Activated T-cell treated with anti-CD3 and anti-CD28 coated beads, Interleukin-2, amount 50 U/mL, for 72 hours (primary cell): ENCODE data around the gene TAF1C. TPM values are rescaled to one million over a fixed set of nuclear protein-coding genes. Genes with fewer than 3 reads are reported as not detected.

ENCODE experiments used
- ATAC-seq, 2 donors: fragments of 150-1000 bp; cut with Tn5 transposase; replicated peaks in 1 of 2; 2 replicates each; pipeline ENCODE4 v1.10.0; 2021; ENCODE audit warnings: moderate library complexity in 2 of 2, mild to moderate bottlenecking in 1 of 2
- DNase-seq, 2 donors: peaks; one replicate each; pipeline ENCODE4 v3.0.0; 2021 to 2022; ENCODE audit warnings: mixed read lengths in 1 of 2
- H3K27ac Mint-ChIP-seq: one replicate; pipeline ENCODE4 v1.8.0; 2022; ENCODE audit warnings: mild to moderate bottlenecking, moderate library complexity, mixed read lengths
- H3K27me3 Mint-ChIP-seq: one replicate; pipeline ENCODE4 v1.8.0; 2022; ENCODE audit warnings: low read depth, mixed read lengths
- H3K36me3 Mint-ChIP-seq, 2 donors: one replicate each; pipeline ENCODE4 v1.8.0; 2022; ENCODE audit warnings: mixed read lengths in 2 of 2, mild to moderate bottlenecking in 1 of 2; ENCODE audit not compliant: insufficient read depth in 2 of 2
- H3K4me1 Mint-ChIP-seq: one replicate; pipeline ENCODE4 v1.8.0; 2022; ENCODE audit warnings: low read depth, mixed read lengths
- H3K4me3 Mint-ChIP-seq, 2 donors: one replicate each; pipeline ENCODE4 v1.8.0; 2022; ENCODE audit warnings: mild to moderate bottlenecking in 2 of 2, mixed read lengths in 2 of 2, moderate library complexity in 2 of 2
- H3K9me3 Mint-ChIP-seq, 2 donors: one replicate each; pipeline ENCODE4 v1.8.0; 2022; ENCODE audit warnings: mixed read lengths in 2 of 2
- total RNA-seq, 2 donors: library from RNA; stranded (reverse); gene quantifications; one replicate each; pipeline ENCODE4 v1.2.3, GENCODE V29; 2022

The TAF1C gene
- total RNA-seq, 2 donors from 2014 or later = 41.8 to 51.3 TPM

DNA sequence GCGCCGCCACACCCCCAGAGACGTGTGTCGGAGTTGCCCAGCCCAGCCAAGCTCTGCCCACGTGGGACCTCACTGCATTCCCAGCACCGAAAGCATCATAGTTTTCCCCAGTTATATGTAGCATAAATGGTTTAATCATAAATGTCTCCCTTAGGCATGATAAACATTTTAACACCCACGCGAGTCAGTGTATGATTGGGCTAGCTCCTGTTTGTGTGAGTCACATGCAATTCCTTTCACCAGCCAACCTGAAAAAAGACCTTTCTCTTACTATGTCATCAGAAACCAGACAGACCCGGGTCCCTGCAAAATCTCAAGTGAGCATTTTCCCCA, 9.2 kb downstream of the TAF1C start:
- Mint-ChIP-seq H3K4me1 (peaks cover 17% of the 10 kb centered on the region), H3K36me3 (peaks cover 0 to 2% of the 10 kb centered on the region in 2 donors), H3K4me3 (no peak overlapping the region), H3K9me3 (no peaks in the 10 kb centered on the region), H3K27me3 (no peaks in the 10 kb centered on the region), H3K27ac (peak overlapping the region; percentile 26)
- DNase-seq = peak; percentile 31 to 35
- ATAC-seq = peak; percentile 69 to 78

DNA sequence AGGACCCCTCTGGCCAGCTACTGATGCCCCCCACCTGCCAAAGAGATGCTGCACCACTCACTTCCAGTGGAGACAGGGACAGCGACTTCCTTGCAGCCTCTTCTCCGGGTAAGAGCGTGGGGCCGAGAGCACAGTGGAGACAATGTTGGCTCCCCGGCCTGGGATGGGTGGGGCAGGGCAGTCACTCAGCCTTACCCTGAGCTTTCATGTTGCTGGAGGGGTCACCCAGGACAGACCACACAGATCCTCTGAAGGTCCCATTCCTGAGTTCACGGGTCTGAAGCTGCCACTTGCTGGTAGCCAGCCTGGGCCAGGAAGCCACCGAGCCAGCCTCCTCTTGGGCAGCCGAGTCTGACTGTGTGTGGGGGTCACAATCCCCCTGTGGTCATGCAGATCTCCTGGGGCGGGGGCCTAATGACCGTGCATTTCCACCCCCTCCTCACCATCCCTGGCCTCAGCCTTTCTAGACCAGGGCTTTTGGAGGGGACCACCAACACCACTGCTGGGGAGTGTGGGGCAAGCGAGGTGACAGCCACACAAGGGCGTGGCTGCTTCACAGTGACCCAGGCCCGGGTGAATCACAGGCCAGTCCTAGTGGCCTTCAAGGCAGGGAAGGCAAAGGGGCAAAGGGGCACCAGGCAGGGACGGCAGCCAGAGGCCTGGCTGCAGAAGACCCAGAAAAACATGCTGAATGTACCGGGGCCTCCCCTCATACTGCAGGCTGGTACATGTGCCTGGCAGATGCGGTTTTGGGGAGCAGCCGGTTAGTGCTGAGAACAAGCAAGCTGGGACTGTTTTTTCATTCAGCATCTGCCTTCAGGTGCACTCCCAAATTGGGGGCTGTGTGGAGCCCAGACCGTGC, 10.4 kb downstream of the TAF1C start:
- Mint-ChIP-seq H3K4me3 (no peak overlapping the region), H3K36me3 (peaks cover 0 to 1% of the 10 kb centered on the region in 2 donors), H3K9me3 (no peaks in the 10 kb centered on the region), H3K27me3 (no peaks in the 10 kb centered on the region), H3K4me1 (peaks cover 17% of the 10 kb centered on the region), H3K27ac (no peak overlapping the region)
- no peak for DNase-seq
- no peak for ATAC-seq

DNA sequence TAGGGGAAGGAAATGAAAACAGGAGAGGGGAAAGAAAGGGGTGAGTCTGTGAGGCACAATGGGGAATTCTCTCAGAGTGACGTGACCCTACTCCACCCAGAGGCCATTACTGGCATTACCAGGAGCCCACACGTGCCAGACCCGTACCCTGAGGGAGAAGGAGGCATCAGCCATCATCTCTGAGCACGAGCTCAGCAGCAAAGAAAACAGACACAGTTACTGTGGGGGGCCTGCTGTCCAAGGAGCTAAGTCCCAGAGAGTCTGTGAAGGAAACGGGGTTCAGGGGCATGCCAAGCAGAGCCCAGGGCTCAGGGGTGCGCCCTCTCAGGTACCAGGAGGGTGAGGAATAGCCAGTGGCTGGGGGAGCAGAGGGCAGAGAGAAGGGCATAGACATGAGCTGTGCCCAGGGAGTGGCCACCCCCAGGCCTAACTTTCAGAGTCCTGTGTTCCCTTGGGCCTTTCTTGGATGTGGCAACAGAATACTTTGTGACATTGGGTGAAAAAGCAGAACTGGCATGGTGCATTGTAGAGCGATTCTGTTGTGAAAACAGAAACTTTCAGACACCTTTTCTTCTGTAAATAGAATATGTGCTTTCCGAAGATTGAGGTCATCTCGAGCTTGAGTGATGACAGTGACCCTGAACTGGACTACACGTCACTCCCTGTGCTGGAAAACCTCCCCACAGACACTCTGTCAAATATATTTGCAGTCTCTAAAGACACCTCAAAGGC, 11.3 kb downstream of the TAF1C start:
- Mint-ChIP-seq H3K9me3 (no peaks in the 10 kb centered on the region), H3K36me3 (peaks cover 0 to 1% of the 10 kb centered on the region in 2 donors), H3K4me1 (peaks cover 17% of the 10 kb centered on the region), H3K27me3 (no peaks in the 10 kb centered on the region), H3K4me3 (peak overlapping the region in 1 of 2 donors; percentile 24), H3K27ac (peak overlapping the region; percentile 47)
- DNase-seq (peak; percentile 57 to 71), ATAC-seq (peak; percentile 75 to 79)

DNA sequence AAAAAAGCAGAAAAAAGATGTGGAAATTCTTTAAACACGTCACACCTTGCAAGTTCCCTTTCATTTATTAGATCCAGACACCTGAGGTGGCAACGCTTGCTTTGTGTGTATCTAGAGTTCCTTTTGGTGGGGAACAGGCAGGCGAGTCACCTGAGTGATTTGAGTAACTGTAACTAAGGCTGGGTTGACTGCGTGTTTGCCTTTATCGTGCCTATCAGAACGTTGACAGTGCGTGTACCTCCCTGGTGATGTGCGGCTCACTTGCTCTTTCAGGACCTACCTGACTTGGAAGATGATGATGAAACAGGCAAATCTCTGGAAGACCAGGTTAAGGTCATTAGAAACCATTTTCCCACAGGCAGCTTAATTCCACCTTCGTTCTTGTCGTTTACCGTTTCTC, 12.5 kb downstream of the TAF1C start:
- H3K27me3 Mint-ChIP-seq = peaks cover 9% of the 10 kb centered on the region
- no peak overlapping the region for H3K27ac Mint-ChIP-seq
- DNase-seq (no peak), ATAC-seq (no peak)
- peaks cover 17% of the 10 kb centered on the region for H3K4me1 Mint-ChIP-seq
- peaks cover 0 to 1% of the 10 kb centered on the region in 2 donors for H3K36me3 Mint-ChIP-seq
- no peak overlapping the region for H3K4me3 Mint-ChIP-seq
- H3K9me3 Mint-ChIP-seq = no peaks in the 10 kb centered on the region

DNA sequence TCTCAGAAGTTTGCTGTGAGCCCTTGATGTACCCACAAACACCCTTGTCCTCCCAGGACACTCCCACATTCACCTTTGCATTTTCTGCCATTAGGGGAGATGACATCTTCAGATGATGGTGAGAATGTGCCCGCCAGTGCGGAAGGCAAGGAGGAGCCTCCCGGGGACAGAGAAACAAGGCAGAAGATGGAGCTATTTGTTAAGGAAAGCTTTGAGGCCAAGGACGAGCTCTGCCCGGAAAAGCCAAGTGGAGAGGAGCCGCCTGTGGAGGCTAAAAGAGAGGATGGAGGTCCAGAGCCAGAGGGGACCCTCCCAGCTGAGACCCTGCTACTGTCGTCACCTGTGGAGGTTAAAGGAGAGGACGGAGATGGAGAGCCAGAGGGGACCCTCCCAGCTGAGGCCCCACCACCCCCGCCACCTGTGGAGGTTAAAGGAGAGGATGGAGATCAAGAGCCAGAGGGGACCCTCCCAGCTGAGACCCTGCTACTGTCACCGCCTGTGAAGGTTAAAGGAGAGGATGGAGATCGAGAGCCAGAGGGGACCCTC, 17.0 kb downstream of the TAF1C start:
- Mint-ChIP-seq H3K9me3 (no peaks in the 10 kb centered on the region), H3K27ac (no peak overlapping the region), H3K27me3 (peaks cover 13% of the 10 kb centered on the region), H3K4me1 (no peaks in the 10 kb centered on the region), H3K36me3 (no peaks in the 10 kb centered on the region), H3K4me3 (no peak overlapping the region)
- DNase-seq = no peak
- no peak for ATAC-seq

GRCh38 chr16:84166796-84167695, 19.8 kb downstream of the TAF1C start:
- no peak overlapping the region for H3K4me3 Mint-ChIP-seq
- ATAC-seq (peak; percentile 86 to 95), DNase-seq (peak; percentile 50 to 65)
- H3K4me1 Mint-ChIP-seq = no peaks in the 10 kb centered on the region
- peaks cover 33% of the 10 kb centered on the region for H3K27me3 Mint-ChIP-seq
- H3K27ac Mint-ChIP-seq = no peak overlapping the region
- H3K9me3 Mint-ChIP-seq = no peaks in the 10 kb centered on the region
- no peaks in the 10 kb centered on the region for H3K36me3 Mint-ChIP-seq

GRCh38 chr16:84165746-84166145, 21.1 kb downstream of the TAF1C start:
- H3K4me1 Mint-ChIP-seq = no peaks in the 10 kb centered on the region
- ATAC-seq = no peak
- H3K27me3 Mint-ChIP-seq = peaks cover 40% of the 10 kb centered on the region
- no peaks in the 10 kb centered on the region for H3K36me3 Mint-ChIP-seq
- H3K9me3 Mint-ChIP-seq = no peaks in the 10 kb centered on the region
- no peak for DNase-seq
- H3K4me3 Mint-ChIP-seq = no peak overlapping the region
- no peak overlapping the region for H3K27ac Mint-ChIP-seq

GRCh38 chr16:84161801-84162200, 25.1 kb downstream of the TAF1C start:
- peaks cover 5% of the 10 kb centered on the region for H3K4me1 Mint-ChIP-seq
- DNase-seq (no peak), ATAC-seq (no peak)
- H3K27me3 Mint-ChIP-seq = peaks cover 47% of the 10 kb centered on the region
- H3K9me3 Mint-ChIP-seq = no peaks in the 10 kb centered on the region
- no peak overlapping the region for H3K4me3 Mint-ChIP-seq
- no peak overlapping the region for H3K27ac Mint-ChIP-seq
- no peaks in the 10 kb centered on the region for H3K36me3 Mint-ChIP-seq

GRCh38 chr16:84161037-84161436, 25.8 kb downstream of the TAF1C start:
- H3K4me1 Mint-ChIP-seq = peaks cover 7% of the 10 kb centered on the region
- no peak overlapping the region for H3K4me3 Mint-ChIP-seq
- no peak overlapping the region for H3K27ac Mint-ChIP-seq
- ATAC-seq = no peak
- H3K27me3 Mint-ChIP-seq = peaks cover 54% of the 10 kb centered on the region
- no peaks in the 10 kb centered on the region for H3K9me3 Mint-ChIP-seq
- no peaks in the 10 kb centered on the region for H3K36me3 Mint-ChIP-seq
- DNase-seq = no peak

DNA sequence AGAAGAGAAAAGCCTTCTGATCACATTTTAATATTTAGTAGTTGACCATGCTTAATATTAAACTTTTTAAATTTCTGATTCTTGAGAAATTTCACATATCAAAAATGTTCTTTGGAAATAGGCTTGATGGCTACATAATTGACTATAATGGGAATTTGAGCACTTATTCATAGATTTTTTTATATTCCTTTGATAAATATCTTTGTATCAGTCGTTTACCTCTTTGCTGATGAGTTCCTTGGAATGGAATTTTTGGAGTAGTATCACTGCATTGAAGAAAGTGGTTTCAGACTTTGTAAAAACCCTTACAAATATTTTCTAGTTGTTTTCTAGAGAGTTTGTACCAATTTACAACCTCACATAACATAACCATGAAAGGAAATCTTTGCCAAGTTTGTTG, 27.1 kb downstream of the TAF1C start:
- no peaks in the 10 kb centered on the region for H3K36me3 Mint-ChIP-seq
- peaks cover 61% of the 10 kb centered on the region for H3K27me3 Mint-ChIP-seq
- no peak overlapping the region for H3K4me3 Mint-ChIP-seq
- no peak for ATAC-seq
- peaks cover 7% of the 10 kb centered on the region for H3K4me1 Mint-ChIP-seq
- H3K9me3 Mint-ChIP-seq = no peaks in the 10 kb centered on the region
- DNase-seq = no peak
- H3K27ac Mint-ChIP-seq = no peak overlapping the region

DNA sequence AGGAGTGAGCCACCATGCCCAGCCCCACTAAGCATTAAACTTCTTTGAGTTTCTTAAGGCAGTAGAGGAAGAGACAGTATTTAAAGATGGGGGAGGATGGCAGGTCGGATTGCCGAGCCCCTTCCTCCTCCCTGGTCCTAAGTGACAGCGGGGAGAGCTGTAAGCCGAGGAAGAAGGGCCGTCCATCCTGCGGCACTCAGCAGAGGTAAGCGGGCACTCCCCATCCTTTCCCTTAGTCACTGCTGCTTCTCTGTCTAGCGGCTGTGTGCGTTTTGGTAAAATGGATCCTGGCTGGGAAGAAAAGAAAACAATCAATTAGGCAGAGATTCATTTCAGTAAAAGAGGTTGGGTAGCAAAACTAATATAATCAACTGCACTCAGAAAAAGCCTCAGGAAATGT, 27.9 kb downstream of the TAF1C start:
- H3K9me3 Mint-ChIP-seq = no peaks in the 10 kb centered on the region
- H3K4me3 Mint-ChIP-seq = no peak overlapping the region
- H3K4me1 Mint-ChIP-seq = peaks cover 7% of the 10 kb centered on the region
- no peak overlapping the region for H3K27ac Mint-ChIP-seq
- DNase-seq (no peak), ATAC-seq (no peak)
- no peaks in the 10 kb centered on the region for H3K36me3 Mint-ChIP-seq
- peaks cover 53% of the 10 kb centered on the region for H3K27me3 Mint-ChIP-seq

DNA sequence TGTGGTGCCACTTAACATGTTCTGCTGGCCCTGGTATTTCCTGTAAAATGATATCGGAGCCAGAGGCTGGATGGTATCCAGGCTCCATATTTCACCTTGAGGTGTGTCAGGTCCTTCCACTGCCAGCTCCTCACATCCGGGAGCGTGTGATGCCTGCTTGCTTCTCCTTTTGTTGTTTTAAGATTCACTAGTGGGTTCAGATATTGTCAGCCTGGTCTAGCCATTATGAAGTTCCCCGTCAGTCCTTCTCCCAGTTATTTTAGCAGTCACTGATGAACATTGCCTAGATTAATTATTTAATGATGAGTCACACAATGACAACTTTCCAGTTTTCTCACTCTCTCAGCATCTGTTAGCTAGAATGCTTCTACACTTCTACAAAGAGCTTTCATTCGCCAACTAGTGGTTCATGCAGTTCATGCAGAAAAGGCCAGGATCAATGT, 30.5 kb downstream of the TAF1C start:
- ATAC-seq (no peak), DNase-seq (no peak)
- Mint-ChIP-seq H3K4me1 (peaks cover 7% of the 10 kb centered on the region), H3K36me3 (no peaks in the 10 kb centered on the region), H3K9me3 (no peaks in the 10 kb centered on the region), H3K27me3 (peaks cover 34% of the 10 kb centered on the region), H3K4me3 (no peak overlapping the region), H3K27ac (no peak overlapping the region)
